ENCODE data around the gene KRT77.

DNA sequence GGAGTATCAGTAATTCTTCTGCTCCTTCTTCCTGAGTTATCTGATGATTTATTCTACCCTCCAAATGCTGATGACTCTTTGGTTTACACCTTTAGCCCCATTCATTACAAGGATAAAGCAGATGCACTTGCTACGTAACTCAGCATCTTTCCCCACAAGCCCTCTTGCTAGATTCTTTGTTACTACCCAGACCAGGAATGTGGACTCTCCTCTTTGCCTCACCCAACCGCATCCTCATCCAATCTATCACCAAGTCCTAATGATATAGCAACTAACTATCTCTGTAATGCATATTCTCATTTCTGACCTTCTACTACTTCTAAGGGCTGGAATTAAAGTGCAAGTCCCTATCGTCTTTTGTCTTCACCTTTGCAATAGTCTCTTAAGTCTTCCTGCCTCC is 32.4 kb downstream of the KRT77 start:
- TF ChIP-seq, protein P1, sequence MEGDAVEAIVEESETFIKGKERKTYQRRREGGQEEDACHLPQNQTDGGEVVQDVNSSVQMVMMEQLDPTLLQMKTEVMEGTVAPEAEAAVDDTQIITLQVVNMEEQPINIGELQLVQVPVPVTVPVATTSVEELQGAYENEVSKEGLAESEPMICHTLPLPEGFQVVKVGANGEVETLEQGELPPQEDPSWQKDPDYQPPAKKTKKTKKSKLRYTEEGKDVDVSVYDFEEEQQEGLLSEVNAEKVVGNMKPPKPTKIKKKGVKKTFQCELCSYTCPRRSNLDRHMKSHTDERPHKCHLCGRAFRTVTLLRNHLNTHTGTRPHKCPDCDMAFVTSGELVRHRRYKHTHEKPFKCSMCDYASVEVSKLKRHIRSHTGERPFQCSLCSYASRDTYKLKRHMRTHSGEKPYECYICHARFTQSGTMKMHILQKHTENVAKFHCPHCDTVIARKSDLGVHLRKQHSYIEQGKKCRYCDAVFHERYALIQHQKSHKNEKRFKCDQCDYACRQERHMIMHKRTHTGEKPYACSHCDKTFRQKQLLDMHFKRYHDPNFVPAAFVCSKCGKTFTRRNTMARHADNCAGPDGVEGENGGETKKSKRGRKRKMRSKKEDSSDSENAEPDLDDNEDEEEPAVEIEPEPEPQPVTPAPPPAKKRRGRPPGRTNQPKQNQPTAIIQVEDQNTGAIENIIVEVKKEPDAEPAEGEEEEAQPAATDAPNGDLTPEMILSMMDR (conservative IDR thresholded peaks at IDR 0.05; ENCODE audit: low read depth, low read length) = no peak
- TF ChIP-seq EZH2 (IDR thresholded peaks at IDR 0.05; ENCODE audit: low read length, unreplicated experiment) = no peak

All from PC-3 (cell line).